ENCODE data around the gene FSTL4. TPM values are rescaled to one million over a fixed set of nuclear protein-coding genes. Genes with fewer than 3 reads are reported as not detected.

The FSTL4 gene
- total and polyA plus RNA-seq, 2 experiments from 2014 or later, result 1.4 to 2.8 TPM

GRCh38 chr5:133595465-133595864 is 16.9 kb downstream of the FSTL4 start:
- no peak for ATAC-seq
- peaks cover 3% of the 10 kb centered on the region for H3K27me3 Mint-ChIP-seq (ENCODE audit: insufficient read depth, low read depth, poor library complexity)
- H3K9me3 Mint-ChIP-seq, result no peaks in the 10 kb centered on the region
- Histone ChIP-seq H3K36me3 (ENCODE audit: insufficient read depth) (no peaks in the 10 kb centered on the region), H3K9me2 (ENCODE audit: insufficient read depth) (no peaks in the 10 kb centered on the region), H3K4me1 (ENCODE audit: insufficient read depth) (no peaks in the 10 kb centered on the region), H2AFZ (no peak overlapping the region), H3K4me3 (no peak overlapping the region), H3F3A (replicated peaks; ENCODE audit: low read depth) (no peaks in the 10 kb centered on the region), H3K27ac (ENCODE audit: low read depth) (no peak overlapping the region), H3K4me2 (no peak overlapping the region), H4K20me1 (replicated peaks; ENCODE audit: insufficient read depth) (no peaks in the 10 kb centered on the region), H3K27me3 (ENCODE audit: insufficient read depth) (no peaks in the 10 kb centered on the region), H3K79me2 (replicated peaks; ENCODE audit: insufficient read depth) (no peaks in the 10 kb centered on the region)
- no peak overlapping the region for H3K4me3 Mint-ChIP-seq
- no peak for DNase-seq (ENCODE audit: low spot score)
- TF ChIP-seq EZH2 (IDR thresholded peaks at IDR 0.05; ENCODE audit: low read depth, unreplicated experiment), result no peak
- no peak for TF ChIP-seq EZH2phosphoT487 (IDR thresholded peaks at IDR 0.05; ENCODE audit: unreplicated experiment)
- TF ChIP-seq ZNF462 (CRISPR knock-in tag; IDR thresholded peaks at IDR 0.05), result no peak
- TF ChIP-seq ZNF331 (CRISPR knock-in tag; IDR thresholded peaks at IDR 0.05; ENCODE audit: low read depth), result no peak
- TF ChIP-seq, protein P1, sequence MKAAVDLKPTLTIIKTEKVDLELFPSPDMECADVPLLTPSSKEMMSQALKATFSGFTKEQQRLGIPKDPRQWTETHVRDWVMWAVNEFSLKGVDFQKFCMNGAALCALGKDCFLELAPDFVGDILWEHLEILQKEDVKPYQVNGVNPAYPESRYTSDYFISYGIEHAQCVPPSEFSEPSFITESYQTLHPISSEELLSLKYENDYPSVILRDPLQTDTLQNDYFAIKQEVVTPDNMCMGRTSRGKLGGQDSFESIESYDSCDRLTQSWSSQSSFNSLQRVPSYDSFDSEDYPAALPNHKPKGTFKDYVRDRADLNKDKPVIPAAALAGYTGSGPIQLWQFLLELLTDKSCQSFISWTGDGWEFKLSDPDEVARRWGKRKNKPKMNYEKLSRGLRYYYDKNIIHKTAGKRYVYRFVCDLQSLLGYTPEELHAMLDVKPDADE (IDR thresholded peaks at IDR 0.05), result no peak
- no peak for TF ChIP-seq NANOG (IDR thresholded peaks at IDR 0.05; ENCODE audit: borderline replicate concordance)
- TF ChIP-seq STAT1 (IDR thresholded peaks at IDR 0.05; ENCODE audit: unreplicated experiment), result no peak
- no peak for TF ChIP-seq POLR2AphosphoS5 (IDR thresholded peaks at IDR 0.05; ENCODE audit: low read depth)
- TF ChIP-seq, protein P2, sequence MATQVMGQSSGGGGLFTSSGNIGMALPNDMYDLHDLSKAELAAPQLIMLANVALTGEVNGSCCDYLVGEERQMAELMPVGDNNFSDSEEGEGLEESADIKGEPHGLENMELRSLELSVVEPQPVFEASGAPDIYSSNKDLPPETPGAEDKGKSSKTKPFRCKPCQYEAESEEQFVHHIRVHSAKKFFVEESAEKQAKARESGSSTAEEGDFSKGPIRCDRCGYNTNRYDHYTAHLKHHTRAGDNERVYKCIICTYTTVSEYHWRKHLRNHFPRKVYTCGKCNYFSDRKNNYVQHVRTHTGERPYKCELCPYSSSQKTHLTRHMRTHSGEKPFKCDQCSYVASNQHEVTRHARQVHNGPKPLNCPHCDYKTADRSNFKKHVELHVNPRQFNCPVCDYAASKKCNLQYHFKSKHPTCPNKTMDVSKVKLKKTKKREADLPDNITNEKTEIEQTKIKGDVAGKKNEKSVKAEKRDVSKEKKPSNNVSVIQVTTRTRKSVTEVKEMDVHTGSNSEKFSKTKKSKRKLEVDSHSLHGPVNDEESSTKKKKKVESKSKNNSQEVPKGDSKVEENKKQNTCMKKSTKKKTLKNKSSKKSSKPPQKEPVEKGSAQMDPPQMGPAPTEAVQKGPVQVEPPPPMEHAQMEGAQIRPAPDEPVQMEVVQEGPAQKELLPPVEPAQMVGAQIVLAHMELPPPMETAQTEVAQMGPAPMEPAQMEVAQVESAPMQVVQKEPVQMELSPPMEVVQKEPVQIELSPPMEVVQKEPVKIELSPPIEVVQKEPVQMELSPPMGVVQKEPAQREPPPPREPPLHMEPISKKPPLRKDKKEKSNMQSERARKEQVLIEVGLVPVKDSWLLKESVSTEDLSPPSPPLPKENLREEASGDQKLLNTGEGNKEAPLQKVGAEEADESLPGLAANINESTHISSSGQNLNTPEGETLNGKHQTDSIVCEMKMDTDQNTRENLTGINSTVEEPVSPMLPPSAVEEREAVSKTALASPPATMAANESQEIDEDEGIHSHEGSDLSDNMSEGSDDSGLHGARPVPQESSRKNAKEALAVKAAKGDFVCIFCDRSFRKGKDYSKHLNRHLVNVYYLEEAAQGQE (IDR thresholded peaks at IDR 0.05; ENCODE audit: unreplicated experiment), result no peak
- TF ChIP-seq CTCF (conservative IDR thresholded peaks at IDR 0.05; ENCODE audit: low read depth in 2 of 2), result no peak
- no peak for TF ChIP-seq JUNB (IDR thresholded peaks at IDR 0.05; ENCODE audit: unreplicated experiment)
- TF ChIP-seq CREB1 (CRISPR knock-in tag; IDR thresholded peaks at IDR 0.05; ENCODE audit: low read depth), result no peak
- no peak for TF ChIP-seq ZNF114 (CRISPR knock-in tag; IDR thresholded peaks at IDR 0.05)
- H3K27ac Mint-ChIP-seq, result no peak overlapping the region
- H3K4me1 Mint-ChIP-seq, result peaks cover 2% of the 10 kb centered on the region; the same call in 1 of the 3 replicates
- H3K36me3 Mint-ChIP-seq (ENCODE audit: low read depth), result no peaks in the 10 kb centered on the region
